Measurements from ENCODE around the gene RAPGEF1.

The RAPGEF1 gene

DNA sequence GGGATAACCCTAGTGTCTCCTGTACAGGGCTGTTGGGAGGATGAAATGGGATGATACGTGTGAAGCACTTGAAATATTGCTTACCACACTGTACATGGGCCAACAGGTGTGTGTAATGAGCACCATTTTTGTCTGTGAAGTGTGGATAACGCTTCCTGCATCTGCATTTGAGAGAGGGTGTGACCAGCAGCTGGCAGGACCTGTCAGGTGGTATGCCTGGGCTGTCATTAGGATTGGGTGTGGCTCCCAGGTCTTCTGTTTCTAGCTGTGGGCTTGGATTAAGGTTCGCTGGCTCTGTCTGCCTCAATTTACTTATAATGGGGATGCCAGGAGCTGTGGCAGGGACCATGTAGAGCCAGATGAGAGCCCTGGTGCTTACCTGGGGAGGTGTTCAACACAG lies 120.2 kb downstream of the RAPGEF1 start:
- no peak for DNase-seq

GRCh38 chr9:131618785-131619184 lies 121.1 kb downstream of the RAPGEF1 start:
- DNase-seq: no peak

DNA sequence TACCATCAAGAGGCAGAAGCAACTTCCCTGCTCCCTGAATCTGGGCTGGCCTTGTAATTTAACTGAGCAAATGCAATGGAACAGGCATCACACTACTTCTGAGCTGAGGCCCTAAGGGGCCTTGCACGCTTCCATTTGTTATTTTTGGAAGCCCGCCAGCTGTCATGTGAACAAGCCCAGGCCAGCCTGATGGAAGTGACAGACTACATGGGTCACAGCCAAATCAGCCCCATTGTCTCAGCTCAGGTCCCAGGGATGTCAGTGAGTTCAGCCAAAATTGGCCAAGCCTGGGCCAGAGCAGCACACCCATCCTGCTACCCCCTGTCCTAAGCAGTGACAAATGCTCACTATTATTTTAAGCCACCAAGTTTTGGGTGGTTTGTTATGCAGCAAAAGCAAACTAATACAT lies 121.8 kb downstream of the RAPGEF1 start:
- no peak for DNase-seq

DNA sequence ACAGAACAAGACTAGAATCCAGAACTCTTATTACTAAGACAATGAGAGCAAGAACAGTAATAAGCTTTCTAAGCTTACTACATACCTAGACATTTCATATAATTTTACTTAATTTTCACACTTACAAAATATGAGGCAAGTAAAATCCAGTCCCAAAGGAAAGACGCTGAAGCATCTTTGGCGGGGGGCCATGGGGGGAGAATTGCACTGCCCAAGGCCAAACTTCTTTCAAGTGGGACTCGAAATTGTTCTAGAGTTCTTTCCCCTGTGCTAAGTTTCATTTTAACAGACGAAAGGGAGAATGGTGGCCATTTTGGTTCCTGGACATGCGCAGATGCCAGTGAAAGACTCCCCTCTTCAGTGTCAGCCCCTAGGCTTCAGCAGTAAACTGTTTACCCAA lies 122.3 kb downstream of the RAPGEF1 start:
- DNase-seq: no peak

DNA sequence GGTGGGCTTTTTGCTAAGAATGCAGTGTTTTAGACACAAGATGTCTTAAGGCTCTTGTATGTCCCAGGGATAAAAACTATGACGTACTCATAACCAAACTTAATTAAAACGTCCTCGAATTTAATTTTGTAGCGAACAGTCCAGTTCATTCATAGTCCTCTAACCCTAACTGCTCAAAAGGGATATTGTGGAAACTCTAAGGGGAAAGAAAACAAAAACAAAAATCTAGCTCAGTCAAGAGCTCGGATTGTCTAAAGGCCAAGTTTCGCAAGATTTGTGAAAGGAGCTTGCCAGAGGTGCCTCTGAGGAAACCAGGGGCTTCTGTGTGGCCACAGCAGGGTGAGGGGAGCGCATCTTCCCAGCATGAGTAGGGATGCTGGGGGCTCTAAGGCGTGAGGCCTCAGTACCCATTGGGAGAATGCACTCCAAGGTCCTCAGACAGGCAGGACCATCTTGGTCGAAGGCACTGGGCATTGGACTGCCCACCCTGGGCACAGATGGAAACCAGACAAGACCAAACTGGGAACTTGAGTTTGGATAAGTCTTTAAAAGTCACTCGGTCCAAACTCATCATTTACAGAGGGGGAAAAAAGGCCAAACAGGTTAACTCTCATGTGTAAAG lies 122.8 kb downstream of the RAPGEF1 start:
- no peak for DNase-seq

DNA sequence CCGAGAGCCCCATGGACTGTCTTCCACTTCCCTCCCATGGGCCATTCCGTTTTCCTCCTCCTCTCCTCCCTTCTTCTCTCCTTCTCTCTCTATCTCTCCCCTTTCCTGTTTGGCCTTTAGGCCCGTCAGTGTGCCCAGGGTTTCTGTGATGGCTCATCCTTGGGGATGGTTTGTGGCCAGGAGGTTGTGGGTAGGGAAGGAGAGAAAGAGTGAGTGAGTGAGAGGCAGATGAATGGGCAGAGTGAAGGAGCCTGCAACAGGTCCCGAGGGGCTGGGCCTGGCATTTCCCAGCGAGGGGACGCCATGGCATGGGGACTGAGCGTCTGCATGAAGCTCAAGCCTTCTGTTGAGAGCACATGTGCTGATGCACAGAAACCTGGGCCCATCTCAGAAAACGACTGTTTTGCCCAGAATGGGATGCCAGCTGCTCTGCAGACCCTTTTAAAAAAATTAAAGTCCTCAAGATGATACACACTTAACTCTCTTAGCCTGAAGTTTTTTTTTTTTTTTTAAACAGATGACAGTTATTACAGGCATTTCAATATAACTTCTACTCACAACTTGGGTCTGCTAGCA lies 125.4 kb downstream of the RAPGEF1 start:
- no peak for DNase-seq

DNA sequence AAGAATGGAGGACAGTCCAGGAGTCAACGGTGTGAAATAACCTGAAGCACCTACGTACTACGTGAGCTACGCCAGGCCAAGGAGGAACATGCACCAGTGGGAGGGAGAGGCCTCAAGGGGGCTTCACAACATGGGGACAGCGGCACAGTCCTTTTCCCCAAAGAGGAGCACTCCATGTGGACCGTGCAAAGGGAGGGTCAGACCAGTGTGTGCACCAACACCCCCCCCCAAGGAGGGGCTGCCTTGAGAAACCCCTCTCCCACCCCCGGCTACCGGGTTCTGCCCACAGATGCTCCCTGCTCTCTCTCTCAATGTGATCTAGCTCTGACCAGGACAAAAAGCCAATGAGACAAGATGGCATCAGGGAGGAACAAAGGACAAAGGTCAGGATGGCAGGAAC lies 126.0 kb downstream of the RAPGEF1 start:
- no peak for DNase-seq

GRCh38 chr9:131612851-131613250 lies 127.0 kb downstream of the RAPGEF1 start:
- DNase-seq: no peak

- DNase-seq: no peak
These were observed 128.1 kb downstream of the RAPGEF1 start for GRCh38 chr9:131611586-131612315.

GRCh38 chr9:131610231-131610761 lies 129.6 kb downstream of the RAPGEF1 start:
- DNase-seq: no peak

- DNase-seq: no peak
These were observed 130.6 kb downstream of the RAPGEF1 start for GRCh38 chr9:131609099-131609830.

GRCh38 chr9:131608493-131609037 lies 131.3 kb downstream of the RAPGEF1 start:
- DNase-seq: no peak

DNA sequence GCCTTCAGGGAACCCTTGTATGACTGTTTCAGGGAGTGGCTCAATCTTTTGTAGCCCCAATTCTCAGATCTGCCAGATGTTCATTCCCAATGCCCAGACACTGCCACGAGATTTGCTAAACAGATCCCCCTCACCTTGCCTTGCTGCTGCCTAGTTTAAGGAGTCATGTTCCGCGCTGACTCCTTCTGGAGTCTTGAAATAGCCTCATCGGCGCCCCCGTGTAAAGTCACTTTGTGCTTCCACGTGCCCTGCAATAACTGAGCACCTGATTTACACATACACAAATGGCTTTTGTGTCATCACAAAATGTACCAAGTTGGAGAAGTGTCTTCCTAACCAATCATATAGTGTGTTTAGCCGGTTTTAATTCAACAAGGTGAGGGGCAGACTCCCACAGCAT lies 132.3 kb downstream of the RAPGEF1 start:
- no peak for DNase-seq

DNA sequence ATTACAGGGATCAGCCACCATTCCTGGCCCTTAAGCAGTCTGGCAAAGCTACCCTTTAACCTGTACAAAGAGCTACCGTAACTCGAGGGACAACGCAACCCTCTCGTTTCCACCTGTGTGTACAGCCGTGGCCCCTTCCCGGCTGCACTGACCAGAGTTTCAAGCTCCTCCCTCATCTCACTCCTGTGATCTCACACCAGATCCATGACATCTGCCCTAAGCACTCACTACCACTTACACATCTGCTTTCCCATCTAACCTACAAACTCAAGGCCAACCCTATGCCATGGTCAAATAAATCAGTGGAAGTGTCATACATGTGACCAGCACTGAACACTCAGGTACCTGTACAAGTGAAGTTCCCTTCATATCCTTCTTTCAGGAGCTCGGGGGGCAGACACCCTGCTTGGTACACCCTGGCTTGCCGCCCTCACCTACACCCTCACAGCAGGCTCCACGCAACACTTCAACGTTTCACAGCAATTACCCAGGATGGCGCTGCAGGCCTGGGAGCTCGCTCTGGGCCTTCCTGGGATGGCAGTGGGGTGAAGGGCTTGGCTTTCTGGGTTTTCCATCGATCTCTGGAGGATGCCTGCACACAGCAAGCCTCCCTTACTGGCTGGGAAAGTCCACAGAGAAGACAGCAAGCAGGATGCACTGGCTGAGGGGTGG lies 132.8 kb downstream of the RAPGEF1 start:
- DNase-seq: no peak

DNA sequence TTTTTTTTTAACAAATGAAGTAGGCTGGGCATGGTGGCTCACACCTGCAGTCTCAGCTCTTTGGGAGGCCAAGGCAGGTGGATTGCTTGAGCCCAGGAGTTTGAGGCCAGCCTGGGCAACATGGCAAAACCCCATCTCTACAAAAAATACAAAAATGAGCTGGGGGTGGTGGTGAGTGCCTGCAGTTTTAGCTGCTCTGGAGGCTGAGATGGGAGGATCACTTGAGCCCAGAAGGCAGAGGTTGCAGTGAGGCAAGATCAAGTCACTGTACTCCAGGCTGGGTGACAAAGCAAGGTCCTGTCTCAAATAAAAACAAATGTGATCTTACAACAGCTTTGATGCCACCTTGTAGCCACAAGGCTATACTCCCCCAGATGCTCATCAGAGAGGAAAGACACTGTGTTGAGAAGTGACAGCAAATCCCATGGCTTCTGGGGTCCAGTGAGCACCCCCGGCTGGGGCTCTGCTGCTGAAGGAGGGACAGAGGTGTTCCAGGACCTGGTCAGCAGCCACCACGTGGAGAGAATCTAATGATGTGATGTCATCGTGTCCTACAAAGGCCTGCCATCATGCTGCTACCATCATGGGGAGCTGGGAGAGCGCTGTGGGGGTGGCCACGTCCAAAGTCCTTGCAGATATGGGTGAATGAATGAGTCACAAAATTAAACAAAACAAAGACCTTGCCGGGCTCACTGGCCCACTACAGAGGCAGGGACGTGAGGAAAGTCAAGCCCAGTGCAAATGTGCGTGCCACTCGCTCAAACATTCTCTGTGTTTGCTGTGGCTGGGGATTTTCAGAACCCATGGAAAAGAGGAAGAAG lies 133.9 kb downstream of the RAPGEF1 start:
- DNase-seq: no peak

DNA sequence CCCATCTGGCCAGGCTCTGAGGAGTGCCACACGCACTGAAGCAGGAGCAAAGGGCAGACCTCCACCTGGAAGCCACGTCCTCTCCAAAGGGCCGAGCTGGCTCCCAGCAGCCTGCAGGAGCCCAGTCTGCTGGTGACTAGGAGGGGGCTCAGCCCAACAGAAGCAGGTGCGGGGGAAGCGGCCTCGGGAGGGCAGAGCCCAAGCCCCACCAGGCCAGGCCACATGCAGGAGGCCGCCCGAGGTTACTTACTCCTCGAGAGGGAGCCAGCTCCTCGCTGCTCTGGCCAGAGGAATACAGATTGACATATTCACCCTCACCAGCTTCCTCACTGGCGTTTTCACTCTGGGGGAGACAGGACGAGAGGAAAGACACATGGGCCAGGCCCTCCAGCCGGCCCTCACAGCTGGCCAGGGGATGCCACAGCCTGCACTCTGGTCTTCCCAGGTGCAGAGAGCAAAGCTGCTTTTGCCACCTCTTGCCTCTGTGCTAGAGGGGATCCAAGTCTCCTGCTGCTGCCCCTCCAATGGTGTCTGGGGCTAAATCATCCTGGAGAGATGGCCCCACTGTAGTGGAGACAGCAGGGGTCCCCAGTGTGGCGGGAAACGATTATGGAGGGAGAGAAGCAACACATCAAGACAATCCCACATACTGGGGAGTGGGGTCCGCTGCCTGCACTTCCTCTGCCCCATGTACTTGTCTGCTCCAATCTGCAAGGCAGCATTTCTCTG lies 136.0 kb downstream of the RAPGEF1 start:
- DNase-seq: no peak

GRCh38 chr9:131603199-131603598 lies 136.7 kb downstream of the RAPGEF1 start:
- no peak for DNase-seq

DNA sequence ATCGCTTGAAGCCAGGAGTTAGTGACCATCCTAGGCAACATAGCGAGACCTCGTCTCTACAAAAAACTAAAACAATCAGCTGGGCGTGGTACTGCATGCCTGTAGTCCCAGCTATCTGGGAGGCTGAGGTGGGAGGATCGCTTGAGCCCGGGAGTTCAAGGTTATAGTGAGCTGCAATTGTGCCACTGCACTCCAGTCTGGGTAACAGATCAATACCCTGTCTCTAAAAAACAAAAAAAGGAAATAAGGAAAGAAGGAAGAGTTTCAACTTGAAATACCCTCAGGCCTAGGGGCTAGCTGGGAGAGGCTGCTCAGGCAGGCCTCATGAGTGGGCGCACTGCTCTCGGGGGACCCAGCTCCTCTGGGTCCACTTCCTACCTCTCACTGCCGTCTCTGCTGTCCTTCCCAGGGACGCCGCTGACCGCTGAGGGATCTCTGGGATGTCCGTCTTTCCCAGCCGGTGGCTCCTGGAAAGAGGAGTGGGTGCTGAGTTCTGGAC lies 138.1 kb downstream of the RAPGEF1 start:
- DNase-seq: no peak

DNA sequence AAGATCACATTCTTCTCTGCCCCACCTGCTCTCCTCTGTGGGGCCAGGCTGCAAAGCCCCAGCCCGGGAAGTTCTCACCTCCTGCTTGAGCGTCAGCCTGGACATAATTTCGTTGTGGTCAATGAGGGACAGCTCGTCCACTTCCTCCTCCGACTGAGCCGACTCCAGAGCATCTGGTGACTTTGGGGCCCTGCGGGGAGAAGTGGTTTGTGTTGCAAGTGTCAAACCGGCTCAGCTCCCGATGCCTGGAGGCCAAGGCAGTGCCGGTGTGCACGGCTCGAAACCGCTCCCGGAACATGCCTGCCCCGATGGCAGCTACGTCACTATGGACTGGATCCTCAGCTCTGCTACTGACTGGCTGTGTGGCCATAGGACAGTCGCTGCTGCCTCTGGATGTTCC lies 141.8 kb downstream of the RAPGEF1 start:
- no peak for DNase-seq

DNA sequence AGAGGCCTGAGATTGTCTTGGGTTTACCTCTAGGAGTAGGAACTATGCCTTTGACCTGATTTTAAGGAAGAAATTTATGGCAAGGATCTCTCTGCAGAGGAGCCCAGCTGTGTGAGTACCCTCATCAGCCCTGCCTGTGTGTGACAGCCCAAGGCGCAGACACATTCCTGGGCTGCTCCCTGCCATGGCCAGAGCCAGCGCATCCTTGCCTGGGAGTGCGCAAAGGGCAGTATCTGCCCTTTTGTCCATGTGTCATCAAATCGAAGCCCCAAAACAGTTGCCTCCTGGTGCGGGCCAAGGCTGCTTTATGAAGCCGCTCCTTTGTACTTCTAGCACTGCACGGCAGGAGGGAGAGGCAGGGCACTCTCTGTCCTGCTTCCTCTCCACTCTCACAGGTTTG lies 142.6 kb downstream of the RAPGEF1 start:
- DNase-seq: no peak

DNA sequence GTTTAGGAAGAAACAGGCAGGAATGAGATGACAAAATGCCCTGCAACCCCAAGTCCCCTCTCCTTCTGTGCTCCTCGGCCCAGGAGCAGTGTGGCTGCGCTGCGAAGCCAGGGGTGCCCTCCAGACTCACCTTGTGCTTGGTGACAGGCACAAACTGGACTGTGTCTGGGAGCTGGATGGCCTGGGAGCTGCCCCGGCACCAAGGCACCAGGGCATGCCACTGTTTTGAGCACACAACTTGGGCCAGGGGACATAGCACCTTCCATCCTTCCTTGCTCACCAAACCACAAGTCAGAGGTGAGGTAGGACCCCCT lies 143.5 kb downstream of the RAPGEF1 start:
- no peak for DNase-seq
